ENCODE measurements around the gene SPEM3.

The SPEM3 gene

GRCh38 chr17:7428557-7428956 lies at the start of gene SPEM3:
SPEM3 (plus strand) TSS chr17:7428857; CDS start chr17:7428903, 46 bp downstream.
- H3K27ac ChIP-seq (ENCODE audit: low read length) = no peak within 1 kb of the TSS
- DNase-seq (ENCODE audit: low read depth, low spot score) = no peak
- no peaks in the 10 kb centered on the region for H3K9me3 ChIP-seq (ENCODE audit: control insufficient read depth, insufficient read depth, low read length)
- no peaks in the 10 kb centered on the region for H3K36me3 ChIP-seq (ENCODE audit: control insufficient read depth, insufficient read depth, low read length)
- H3K4me3 ChIP-seq (ENCODE audit: low read length) = no peak within 1 kb of the TSS
- no peaks in the 10 kb centered on the region for H3K4me1 ChIP-seq (ENCODE audit: control insufficient read depth, insufficient read depth, low read length)
- WGBS (ENCODE audit: insufficient coverage, insufficient read length) = no CpG with 5 or more reads among the region's 5 CpGs
- no peaks in the 10 kb centered on the region for H3K27me3 ChIP-seq (ENCODE audit: control insufficient read depth, insufficient read depth, low read length)

- DNase-seq (ENCODE audit: low read depth, low spot score) = no peak
- Histone ChIP-seq H3K4me3 (ENCODE audit: low read length) (no peak overlapping the region), H3K9me3 (ENCODE audit: control insufficient read depth, insufficient read depth, low read length) (no peaks in the 10 kb centered on the region), H3K27ac (ENCODE audit: low read length) (no peak overlapping the region), H3K27me3 (ENCODE audit: control insufficient read depth, insufficient read depth, low read length) (no peaks in the 10 kb centered on the region), H3K4me1 (ENCODE audit: control insufficient read depth, insufficient read depth, low read length) (peaks cover 5% of the 10 kb centered on the region; the same call in 1 of the 2 replicates), H3K36me3 (ENCODE audit: control insufficient read depth, insufficient read depth, low read length) (no peaks in the 10 kb centered on the region)
- WGBS (ENCODE audit: insufficient coverage, insufficient read length) = no CpG with 5 or more reads among the region's 3 CpGs
Measured at GRCh38 chr17:7379134-7379533, 49.5 kb upstream of the SPEM3 start.

DNA sequence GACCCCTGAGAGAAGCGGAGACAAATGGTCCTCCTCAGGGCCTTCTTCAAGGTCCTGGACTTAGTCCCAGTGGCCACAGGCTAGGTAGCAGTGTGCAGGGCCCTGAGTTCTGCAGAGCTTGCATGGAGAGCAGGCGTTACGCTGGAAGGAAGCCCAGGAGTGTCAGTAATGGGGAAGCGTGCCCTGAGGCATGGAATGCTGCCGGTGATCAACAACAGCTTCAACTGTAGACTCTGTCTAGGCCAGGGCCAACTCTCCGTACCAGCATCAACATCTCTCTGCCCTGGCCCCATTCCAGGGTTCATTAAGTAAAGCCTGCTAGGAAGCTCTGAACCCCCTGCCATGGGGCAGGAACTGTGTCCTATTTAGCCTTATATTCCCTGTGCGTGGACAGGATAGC lies 48.3 kb upstream of the SPEM3 start:
- no peaks in the 10 kb centered on the region for H3K36me3 ChIP-seq (ENCODE audit: control insufficient read depth, insufficient read depth, low read length)
- WGBS (ENCODE audit: insufficient coverage, insufficient read length) = no CpG with 5 or more reads among the region's 7 CpGs
- no peaks in the 10 kb centered on the region for H3K9me3 ChIP-seq (ENCODE audit: control insufficient read depth, insufficient read depth, low read length)
- H3K4me3 ChIP-seq (ENCODE audit: low read length) = no peak overlapping the region; the same call in 1 of the 2 replicates
- peaks cover 8% of the 10 kb centered on the region for H3K4me1 ChIP-seq (ENCODE audit: control insufficient read depth, insufficient read depth, low read length)
- H3K27ac ChIP-seq (ENCODE audit: low read length) = no peak overlapping the region
- no peaks in the 10 kb centered on the region for H3K27me3 ChIP-seq (ENCODE audit: control insufficient read depth, insufficient read depth, low read length)
- DNase-seq (ENCODE audit: low read depth, low spot score) = no peak

GRCh38 chr17:7380855-7381683 lies 47.6 kb upstream of the SPEM3 start, which contains the start of gene TNK1:
TNK1 (plus strand) TSS chr17:7381089; CDS start chr17:7382927, 1,838 bp downstream.
- H3K4me3 ChIP-seq (ENCODE audit: low read length) = peak within 1 kb of the TSS; percentile 49; the same call in 1 of the 2 replicates
- H3K4me1 ChIP-seq (ENCODE audit: control insufficient read depth, insufficient read depth, low read length) = peaks cover 8% of the 10 kb centered on the region
- no peaks in the 10 kb centered on the region for H3K36me3 ChIP-seq (ENCODE audit: control insufficient read depth, insufficient read depth, low read length)
- no CpG with 5 or more reads among the region's 52 CpGs for WGBS (ENCODE audit: insufficient coverage, insufficient read length)
- H3K27ac ChIP-seq (ENCODE audit: low read length) = no peak within 1 kb of the TSS
- no peaks in the 10 kb centered on the region for H3K27me3 ChIP-seq (ENCODE audit: control insufficient read depth, insufficient read depth, low read length)
- H3K9me3 ChIP-seq (ENCODE audit: control insufficient read depth, insufficient read depth, low read length) = no peaks in the 10 kb centered on the region
- DNase-seq (ENCODE audit: low read depth, low spot score) = no peak

GRCh38 chr17:7382901-7383300 lies 45.8 kb upstream of the SPEM3 start:
- no peak for DNase-seq (ENCODE audit: low read depth, low spot score)
- no peaks in the 10 kb centered on the region for H3K9me3 ChIP-seq (ENCODE audit: control insufficient read depth, insufficient read depth, low read length)
- H3K36me3 ChIP-seq (ENCODE audit: control insufficient read depth, insufficient read depth, low read length) = no peaks in the 10 kb centered on the region
- H3K27ac ChIP-seq (ENCODE audit: low read length) = no peak overlapping the region
- no peak overlapping the region for H3K4me3 ChIP-seq (ENCODE audit: low read length)
- no CpG with 5 or more reads among the region's 10 CpGs for WGBS (ENCODE audit: insufficient coverage, insufficient read length)
- H3K27me3 ChIP-seq (ENCODE audit: control insufficient read depth, insufficient read depth, low read length) = no peaks in the 10 kb centered on the region
- H3K4me1 ChIP-seq (ENCODE audit: control insufficient read depth, insufficient read depth, low read length) = peaks cover 8% of the 10 kb centered on the region

GRCh38 chr17:7383371-7383741 lies 45.3 kb upstream of the SPEM3 start:
- Histone ChIP-seq H3K36me3 (ENCODE audit: control insufficient read depth, insufficient read depth, low read length) (no peaks in the 10 kb centered on the region), H3K9me3 (ENCODE audit: control insufficient read depth, insufficient read depth, low read length) (no peaks in the 10 kb centered on the region), H3K27ac (ENCODE audit: low read length) (no peak overlapping the region), H3K4me3 (ENCODE audit: low read length) (peak overlapping the region; percentile 31; the same call in 1 of the 2 replicates), H3K27me3 (ENCODE audit: control insufficient read depth, insufficient read depth, low read length) (no peaks in the 10 kb centered on the region), H3K4me1 (ENCODE audit: control insufficient read depth, insufficient read depth, low read length) (peaks cover 8% of the 10 kb centered on the region)
- DNase-seq (ENCODE audit: low read depth, low spot score) = no peak
- no CpG with 5 or more reads among the region's 11 CpGs for WGBS (ENCODE audit: insufficient coverage, insufficient read length)

GRCh38 chr17:7383742-7384488 lies 44.7 kb upstream of the SPEM3 start:
- WGBS (ENCODE audit: insufficient coverage, insufficient read length) = no CpG with 5 or more reads among the region's 65 CpGs
- Histone ChIP-seq H3K4me3 (ENCODE audit: low read length) (peak overlapping the region; percentile 33; the same call in 1 of the 2 replicates), H3K27me3 (ENCODE audit: control insufficient read depth, insufficient read depth, low read length) (no peaks in the 10 kb centered on the region), H3K27ac (ENCODE audit: low read length) (no peak overlapping the region), H3K9me3 (ENCODE audit: control insufficient read depth, insufficient read depth, low read length) (no peaks in the 10 kb centered on the region), H3K36me3 (ENCODE audit: control insufficient read depth, insufficient read depth, low read length) (no peaks in the 10 kb centered on the region), H3K4me1 (ENCODE audit: control insufficient read depth, insufficient read depth, low read length) (peaks cover 8% of the 10 kb centered on the region)
- DNase-seq (ENCODE audit: low read depth, low spot score) = no peak

GRCh38 chr17:7384489-7385081 lies 44.1 kb upstream of the SPEM3 start:
- DNase-seq (ENCODE audit: low read depth, low spot score) = no peak
- H3K27ac ChIP-seq (ENCODE audit: low read length) = no peak overlapping the region
- H3K36me3 ChIP-seq (ENCODE audit: control insufficient read depth, insufficient read depth, low read length) = peaks cover 3% of the 10 kb centered on the region; the same call in 1 of the 2 replicates
- peaks cover 8% of the 10 kb centered on the region for H3K4me1 ChIP-seq (ENCODE audit: control insufficient read depth, insufficient read depth, low read length)
- no peaks in the 10 kb centered on the region for H3K27me3 ChIP-seq (ENCODE audit: control insufficient read depth, insufficient read depth, low read length)
- WGBS (ENCODE audit: insufficient coverage, insufficient read length) = no CpG with 5 or more reads among the region's 23 CpGs
- peak overlapping the region; percentile 33; the same call in 1 of the 2 replicates for H3K4me3 ChIP-seq (ENCODE audit: low read length)
- H3K9me3 ChIP-seq (ENCODE audit: control insufficient read depth, insufficient read depth, low read length) = no peaks in the 10 kb centered on the region

DNA sequence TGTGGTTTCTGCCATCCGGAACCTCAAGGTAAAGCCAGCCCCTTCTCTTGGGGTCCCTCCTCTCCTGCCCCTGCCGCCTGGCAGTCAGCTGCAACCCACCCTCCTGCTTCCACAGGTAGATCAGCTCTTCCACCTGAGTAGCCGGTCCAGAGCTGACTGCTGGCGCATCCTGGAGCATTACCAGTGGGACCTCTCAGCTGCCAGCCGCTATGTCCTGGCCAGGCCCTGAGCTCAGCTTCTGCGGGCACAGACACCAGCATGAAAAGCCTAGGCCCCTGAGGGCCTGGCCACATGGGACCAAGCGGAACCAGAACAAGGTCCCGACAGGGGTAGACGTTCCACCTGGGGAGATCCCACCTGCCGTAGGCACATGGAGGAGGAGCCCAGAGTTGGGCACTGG lies 39.8 kb upstream of the SPEM3 start:
- peaks cover 4% of the 10 kb centered on the region for H3K4me1 ChIP-seq (ENCODE audit: control insufficient read depth, insufficient read depth, low read length)
- no CpG with 5 or more reads among the region's 10 CpGs for WGBS (ENCODE audit: insufficient coverage, insufficient read length)
- DNase-seq (ENCODE audit: low read depth, low spot score) = no peak
- no peaks in the 10 kb centered on the region for H3K9me3 ChIP-seq (ENCODE audit: control insufficient read depth, insufficient read depth, low read length)
- peaks cover 6% of the 10 kb centered on the region; the same call in 1 of the 2 replicates for H3K36me3 ChIP-seq (ENCODE audit: control insufficient read depth, insufficient read depth, low read length)
- H3K27me3 ChIP-seq (ENCODE audit: control insufficient read depth, insufficient read depth, low read length) = no peaks in the 10 kb centered on the region
- H3K27ac ChIP-seq (ENCODE audit: low read length) = no peak overlapping the region
- H3K4me3 ChIP-seq (ENCODE audit: low read length) = no peak overlapping the region
